GM12875 (cell line): Measurements from ENCODE around the gene KCNK4.

ENCODE experiments used
- H3K4me3 ChIP-seq: one replicate; pipeline ENCODE4 v1.5.1; 2011; ENCODE audit warnings: low read depth, low read length, control low read depth
- TF ChIP-seq, protein P1 (sequence below): IDR thresholded peaks from 2 replicates; pipeline ENCODE4 v1.5.1; 2011; ENCODE audit warnings: low read depth, mild to moderate bottlenecking, control low read depth, inconsistent platforms, low read length, moderate library complexity, borderline replicate concordance; ENCODE audit not compliant: insufficient read depth

KCNK4 gene

GRCh38 chr11:64245797-64246620 lies 45.1 kb upstream of the KCNK4 start:
- H3K4me3 ChIP-seq, result peak overlapping the region; percentile 66
- TF ChIP-seq, protein P1, sequence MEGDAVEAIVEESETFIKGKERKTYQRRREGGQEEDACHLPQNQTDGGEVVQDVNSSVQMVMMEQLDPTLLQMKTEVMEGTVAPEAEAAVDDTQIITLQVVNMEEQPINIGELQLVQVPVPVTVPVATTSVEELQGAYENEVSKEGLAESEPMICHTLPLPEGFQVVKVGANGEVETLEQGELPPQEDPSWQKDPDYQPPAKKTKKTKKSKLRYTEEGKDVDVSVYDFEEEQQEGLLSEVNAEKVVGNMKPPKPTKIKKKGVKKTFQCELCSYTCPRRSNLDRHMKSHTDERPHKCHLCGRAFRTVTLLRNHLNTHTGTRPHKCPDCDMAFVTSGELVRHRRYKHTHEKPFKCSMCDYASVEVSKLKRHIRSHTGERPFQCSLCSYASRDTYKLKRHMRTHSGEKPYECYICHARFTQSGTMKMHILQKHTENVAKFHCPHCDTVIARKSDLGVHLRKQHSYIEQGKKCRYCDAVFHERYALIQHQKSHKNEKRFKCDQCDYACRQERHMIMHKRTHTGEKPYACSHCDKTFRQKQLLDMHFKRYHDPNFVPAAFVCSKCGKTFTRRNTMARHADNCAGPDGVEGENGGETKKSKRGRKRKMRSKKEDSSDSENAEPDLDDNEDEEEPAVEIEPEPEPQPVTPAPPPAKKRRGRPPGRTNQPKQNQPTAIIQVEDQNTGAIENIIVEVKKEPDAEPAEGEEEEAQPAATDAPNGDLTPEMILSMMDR, result no peak

DNA sequence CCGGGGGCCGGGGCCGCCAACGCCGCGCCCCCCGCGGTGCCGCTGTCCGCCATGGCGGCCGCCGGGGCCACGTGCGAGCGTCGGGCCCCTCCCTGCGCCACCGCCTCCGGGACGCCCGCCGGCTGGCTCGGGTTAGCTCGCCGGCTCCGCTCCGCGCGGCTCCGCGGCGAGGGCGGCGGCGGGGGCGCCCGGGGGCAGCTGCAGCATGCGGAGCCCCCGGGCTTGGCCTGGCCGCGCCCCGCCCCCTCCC lies 44.6 kb upstream of the KCNK4 start:
- peak overlapping the region; percentile 66 for H3K4me3 ChIP-seq

DNA sequence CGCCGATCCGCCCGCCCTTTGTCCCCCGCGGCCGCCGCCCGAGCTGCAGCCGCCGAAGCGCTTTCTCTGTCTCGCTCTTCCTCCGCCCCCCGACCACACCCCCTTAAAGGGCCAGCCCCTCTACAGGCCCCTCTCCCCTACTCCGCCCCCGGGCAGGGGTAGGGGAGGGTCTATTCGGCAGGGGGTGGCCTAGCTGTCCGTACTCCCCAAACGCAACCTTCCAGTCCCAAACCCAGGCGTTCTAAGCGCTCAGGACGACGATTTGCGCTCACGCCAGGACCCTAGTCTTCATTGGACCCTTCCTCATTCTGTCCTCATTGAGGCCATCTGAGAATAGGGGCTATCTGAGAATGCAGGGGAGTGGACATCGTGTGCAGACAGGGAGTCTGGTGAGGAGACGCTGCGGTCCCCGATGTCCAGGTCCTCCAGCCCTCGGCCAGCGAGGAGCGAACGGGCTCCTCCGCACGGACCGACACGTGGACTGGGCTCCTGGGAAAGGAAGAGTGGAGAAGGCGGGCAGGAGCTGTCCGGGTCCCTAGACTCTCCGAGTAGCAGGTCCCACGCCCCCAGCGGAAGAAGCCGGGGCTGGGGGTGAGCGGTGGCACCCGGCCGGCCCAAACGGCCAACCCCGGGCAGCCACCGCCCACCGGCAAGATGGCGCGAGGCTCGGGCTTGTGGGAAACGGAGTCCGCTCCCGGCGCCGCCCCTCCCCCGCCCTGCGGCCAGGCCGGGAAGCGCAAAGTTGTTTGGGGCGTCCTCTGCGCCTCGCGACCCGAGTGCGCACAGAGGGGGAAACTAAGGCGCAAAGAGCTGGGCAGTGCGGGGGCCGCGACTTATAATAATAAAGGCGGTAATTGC lies 44.0 kb upstream of the KCNK4 start, which contains the start of gene PPP1R14B:
Gene PPP1R14B (minus strand): TSS at position 73 of the 858 bp plus-strand sequence. CDS start 270 bp downstream, outside the sequence.
- H3K4me3 ChIP-seq, result peak within 1 kb of the TSS; percentile 66
- TF ChIP-seq, protein P1, result no peak

DNA sequence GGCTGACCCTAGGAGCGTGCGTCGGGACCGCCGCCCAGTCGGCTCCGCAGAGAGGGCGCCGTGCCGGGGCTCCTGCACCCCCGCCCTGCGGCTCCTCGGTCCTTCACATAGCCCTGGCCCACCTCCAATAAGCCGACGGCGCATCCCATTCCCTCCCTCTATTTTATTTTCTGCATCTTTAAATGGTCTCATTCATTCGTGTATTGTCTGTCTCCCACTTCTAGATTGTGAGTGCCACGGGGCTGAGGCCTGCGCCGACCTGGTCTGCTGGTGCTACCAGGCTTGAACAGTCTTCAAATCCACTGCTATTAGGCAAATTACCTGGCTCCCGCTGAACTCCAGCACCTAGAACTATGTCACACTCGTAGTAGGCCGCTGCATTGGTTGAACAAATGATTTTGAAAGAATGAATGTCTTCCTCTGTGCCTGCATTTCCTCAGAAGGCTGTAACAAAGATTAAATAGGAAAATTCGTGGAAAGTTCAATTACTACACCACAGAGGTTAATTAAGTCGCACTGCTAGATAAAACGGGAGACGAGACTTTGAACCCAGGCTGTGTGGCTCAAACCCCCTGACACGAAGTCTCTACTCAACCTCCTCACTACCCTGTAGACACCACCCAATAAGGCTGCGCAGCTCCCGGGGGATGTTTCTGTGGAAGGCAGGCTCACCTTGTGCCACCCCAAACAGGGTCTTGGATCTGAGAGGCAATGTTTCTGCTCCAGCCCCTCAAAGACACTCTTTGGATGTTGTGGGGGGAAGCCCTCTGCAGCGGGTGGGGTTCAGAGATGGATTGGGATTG lies 43.2 kb upstream of the KCNK4 start:
- peak overlapping the region; percentile 58 for H3K4me3 ChIP-seq
- TF ChIP-seq, protein P1, result no peak

- no peak overlapping the region for H3K4me3 ChIP-seq
- TF ChIP-seq, protein P1, result no peak
Observed at GRCh38 chr11:64248578-64248977, 42.5 kb upstream of the KCNK4 start.

DNA sequence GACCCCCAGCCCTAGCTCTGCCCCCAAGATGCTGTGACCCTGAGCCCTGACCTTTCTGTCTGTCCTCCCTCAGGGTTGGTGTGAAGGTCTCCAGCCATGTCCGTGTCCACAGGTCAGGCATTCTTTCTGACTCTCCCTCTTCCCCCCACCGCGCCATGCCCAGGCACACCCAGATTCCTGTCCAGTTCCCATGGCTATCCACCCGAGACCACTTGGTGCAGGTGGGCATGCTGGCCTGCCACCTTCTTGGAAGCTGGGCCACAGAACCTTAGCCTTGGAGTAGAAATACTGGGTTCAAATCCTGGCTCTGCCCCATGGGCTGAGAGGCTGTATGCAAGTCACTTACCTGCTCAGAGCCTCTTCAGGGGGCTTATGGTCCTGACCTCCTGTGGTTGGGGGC lies 42.1 kb upstream of the KCNK4 start:
- TF ChIP-seq, protein P1, result no peak
- no peak overlapping the region for H3K4me3 ChIP-seq
